ENCODE results near the gene GSX2.
"Not testable (repeated sequence)": the region's sequence is repeated elsewhere in the genome, so short reads cannot be mapped to it uniquely, and the experiment has no call there.

Gene GSX2

DNA sequence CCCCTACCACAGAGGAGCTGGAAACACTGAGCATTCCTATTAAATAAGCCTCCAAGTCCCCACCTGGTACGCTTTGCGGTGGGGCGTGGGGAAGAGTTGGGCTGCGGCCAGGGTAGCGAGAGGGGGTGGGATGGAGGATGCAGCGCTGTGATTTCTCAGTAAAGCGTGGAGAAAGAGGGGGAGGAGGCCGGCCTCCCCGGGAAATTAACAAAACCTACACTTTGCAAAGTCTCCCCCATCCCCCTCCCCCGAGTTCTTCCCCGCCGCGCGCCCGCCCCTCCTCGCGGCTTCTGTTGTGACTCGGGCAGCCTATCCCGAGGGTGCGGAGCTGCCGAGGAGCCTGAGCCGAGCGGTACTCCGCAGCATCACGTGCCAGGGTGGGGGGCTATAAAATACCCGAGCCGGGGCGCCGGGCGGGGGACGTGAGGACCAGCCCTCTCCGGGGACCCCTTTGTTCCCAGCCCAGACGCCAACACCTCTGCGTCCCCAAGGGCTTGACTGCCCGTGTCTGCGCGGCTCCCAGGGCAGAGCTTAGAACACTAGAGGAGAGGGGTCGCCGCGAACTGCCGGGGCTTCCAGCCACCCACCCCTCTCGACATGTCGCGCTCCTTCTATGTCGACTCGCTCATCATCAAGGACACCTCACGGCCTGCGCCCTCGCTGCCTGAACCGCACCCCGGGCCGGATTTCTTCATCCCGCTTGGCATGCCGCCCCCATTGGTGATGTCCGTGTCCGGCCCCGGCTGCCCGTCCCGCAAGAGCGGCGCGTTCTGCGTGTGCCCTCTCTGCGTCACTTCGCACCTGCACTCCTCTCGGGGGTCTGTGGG is at the start of gene GSX2:
TSS of gene GSX2 (plus strand) at position 416 of the 827 bp plus-strand sequence. CDS start at position 598, 182 bp downstream.
- DNase-seq, result no peak

DNA sequence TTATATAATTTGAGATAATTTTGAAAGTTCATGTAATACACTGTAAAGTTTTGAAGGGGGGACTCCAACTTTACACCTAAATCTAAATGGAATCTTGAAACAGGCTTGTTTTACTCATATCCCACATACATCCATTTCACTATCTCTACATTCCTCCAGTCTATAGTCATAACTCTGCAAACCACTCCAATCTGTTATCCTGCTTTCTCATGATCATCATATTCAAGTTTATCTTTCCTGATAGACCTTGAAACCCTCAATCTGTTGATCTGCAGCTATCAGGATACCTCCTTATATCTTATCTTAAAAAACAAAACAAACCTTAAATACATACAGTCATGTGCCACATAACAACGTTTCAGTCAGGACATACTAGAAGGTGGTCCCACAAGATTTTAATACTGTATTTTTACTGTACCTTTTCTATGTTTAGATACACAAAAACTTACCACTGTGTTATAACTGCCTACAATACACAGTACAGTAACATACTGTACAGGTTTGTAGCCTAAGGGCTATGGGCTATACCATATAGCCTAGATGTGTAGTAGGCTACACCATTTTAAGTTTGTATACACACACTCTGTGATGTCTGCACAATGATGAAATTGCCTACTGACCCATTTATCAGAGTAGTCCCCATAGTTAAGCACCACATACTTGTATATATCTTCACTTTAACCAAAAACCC is 49.6 kb upstream of the GSX2 start:
- no peak for DNase-seq

DNA sequence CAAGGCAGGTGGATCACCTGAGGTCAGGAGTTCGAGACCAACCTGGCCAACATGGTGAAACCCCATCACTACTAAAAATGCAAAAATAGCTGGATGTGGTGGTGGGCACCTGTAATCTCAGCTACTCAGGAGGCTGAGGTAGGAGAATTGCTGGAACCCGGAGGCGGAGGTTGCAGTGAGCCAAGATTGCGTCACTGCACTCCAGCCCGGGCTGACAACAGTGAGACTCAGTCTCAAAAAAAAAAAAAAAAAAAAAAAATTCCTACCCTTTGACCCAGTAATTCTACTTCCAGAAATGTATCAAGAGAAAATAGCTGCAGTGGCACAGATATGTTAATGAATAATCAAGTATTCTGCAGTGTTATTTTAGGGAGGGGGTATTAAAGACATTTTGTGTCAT is 46.6 kb upstream of the GSX2 start:
- DNase-seq, result not testable (repeated sequence)

DNA sequence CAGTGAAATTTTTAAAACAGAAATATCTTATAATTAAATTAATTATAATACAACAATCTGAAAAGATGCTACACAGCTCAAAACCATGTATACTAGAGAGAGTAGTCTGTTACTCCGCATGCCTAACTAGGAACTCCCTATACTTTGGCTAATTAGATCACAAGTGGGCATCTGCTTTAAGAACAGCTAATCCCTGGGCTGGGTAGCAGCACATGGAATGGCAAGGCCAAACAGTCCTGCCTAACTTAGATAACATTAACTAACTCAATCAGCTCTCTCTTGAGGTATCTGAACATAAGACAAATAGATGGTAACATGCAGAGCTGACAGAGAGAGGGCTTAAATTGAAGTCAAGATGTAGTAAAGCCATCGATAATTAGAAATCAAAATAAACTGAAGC is 45.5 kb upstream of the GSX2 start:
- DNase-seq, result no peak

DNA sequence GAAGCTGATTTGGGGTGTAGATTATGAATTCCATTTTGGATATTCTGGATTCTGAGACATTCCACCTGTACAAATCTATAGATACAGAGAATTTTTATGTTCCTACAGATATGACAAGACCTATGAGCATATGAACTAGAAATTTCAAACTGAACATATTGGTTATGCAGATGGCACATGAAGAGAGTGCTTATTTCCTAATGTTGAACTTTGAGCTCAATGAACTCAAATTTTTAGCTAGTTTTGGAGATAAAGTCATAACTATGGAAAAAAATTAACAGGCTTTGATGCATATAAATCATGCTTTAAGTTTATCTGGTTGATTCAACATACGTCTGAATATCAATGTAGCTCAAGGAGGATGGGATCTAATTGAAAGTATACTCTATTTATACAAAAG is 44.5 kb upstream of the GSX2 start:
- no peak for DNase-seq

DNA sequence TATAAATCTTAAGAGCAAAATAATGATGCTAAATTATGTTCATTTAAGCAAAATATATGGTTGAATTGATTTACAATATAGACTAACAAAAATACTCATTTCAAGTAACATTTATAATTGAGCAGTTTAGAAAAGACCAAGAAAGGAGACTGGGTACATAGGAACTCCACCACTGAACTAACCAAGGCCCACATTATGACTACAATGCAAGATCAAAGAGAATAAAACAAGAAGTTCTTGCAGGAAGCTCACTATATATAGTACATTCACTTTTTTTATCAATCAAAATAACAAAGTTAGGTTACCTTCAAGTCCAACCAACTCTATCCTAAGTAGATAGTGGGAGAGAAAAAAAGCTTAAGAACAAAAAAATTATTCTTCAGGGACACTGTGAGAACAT is 43.6 kb upstream of the GSX2 start:
- no peak for DNase-seq

DNA sequence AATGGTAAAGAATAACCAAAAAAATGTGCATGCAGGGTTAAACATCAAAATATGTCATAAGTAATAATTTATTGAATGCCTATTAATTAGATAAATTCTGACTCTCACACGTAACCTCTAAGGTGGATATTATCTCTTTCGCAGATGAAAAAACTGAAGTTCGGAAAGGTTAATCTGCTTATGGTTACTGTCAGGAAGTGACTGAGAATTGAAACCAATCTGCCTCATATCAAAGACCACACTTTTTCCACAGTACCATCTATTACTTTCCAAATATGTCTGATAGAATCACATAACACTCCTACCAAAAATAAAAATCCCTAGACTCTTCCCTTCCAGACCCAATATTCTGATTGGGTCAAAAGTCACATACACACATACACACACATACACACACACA is 41.8 kb upstream of the GSX2 start:
- DNase-seq, result no peak

DNA sequence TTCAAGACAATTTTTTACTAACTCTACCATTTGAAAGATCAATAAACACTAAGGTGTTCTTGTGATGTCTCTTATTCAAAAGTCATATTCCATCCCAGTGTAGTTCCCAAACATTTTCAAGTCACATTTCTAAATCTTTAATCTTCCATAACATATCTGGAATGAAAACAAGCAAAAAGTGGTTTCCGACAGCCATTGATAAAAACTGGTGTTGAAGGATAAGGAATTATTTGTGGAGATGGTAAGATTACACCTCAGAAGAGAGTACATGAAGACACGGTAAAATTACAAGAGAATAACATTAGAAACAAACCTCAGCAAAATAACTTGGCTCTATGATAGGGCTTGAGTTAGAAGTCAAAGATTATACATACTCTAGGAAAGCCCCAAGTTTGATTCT is 39.8 kb upstream of the GSX2 start:
- no peak for DNase-seq

DNA sequence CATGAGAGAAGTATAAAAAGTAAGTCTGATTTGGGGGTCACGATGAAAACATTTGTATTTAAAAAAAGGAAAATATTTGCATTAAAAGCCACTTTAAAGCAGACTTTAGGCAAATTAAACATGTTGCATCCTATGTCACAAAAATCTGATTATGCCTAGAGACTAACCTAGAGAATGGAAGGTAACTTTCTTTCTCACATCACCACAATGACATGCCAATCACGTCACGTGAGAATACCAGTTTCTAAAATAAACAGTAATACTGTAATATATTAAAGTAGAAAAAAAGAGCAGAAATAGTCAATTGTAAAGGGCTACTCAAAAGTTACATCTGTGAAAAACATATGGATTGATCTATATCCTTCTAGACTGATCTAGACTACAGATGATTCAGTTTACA is 38.9 kb upstream of the GSX2 start:
- DNase-seq, result no peak

DNA sequence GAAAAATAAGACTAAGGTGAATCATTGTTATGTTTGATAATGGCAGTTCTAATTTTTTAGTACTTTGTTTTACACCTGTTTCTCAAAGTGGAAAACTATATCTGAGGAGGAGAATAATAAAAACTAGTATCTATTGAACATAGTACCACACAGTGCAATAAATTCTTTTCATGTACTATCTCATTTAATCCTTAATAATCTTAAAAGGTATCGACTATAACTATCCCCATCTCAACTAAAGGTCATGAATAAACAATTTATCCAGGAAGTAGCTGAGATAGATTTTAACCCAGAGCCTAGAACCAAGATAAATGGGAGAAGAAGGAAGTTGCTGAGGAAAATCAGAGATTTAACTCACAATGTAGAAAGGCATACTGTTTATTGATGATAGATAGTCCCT is 38.1 kb upstream of the GSX2 start:
- no peak for DNase-seq

DNA sequence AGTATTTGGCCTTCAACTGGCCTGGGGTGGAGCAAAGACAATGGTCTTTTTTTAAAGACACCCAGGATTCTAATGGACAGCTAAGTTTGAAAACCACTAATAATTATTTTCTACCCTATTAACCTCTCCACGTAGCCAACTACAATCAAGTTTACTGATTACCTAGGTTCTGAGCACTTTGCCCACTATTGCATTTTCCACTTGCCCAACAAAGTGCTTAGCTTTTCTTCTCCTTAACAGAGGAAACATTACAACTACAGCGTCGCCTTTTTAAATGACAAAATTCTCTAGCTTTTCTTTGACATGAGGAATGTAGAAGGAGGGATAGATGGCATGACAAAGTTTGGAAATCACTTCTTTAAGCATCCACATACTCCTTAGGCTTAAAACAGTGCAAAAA is 37.6 kb upstream of the GSX2 start:
- no peak for DNase-seq

DNA sequence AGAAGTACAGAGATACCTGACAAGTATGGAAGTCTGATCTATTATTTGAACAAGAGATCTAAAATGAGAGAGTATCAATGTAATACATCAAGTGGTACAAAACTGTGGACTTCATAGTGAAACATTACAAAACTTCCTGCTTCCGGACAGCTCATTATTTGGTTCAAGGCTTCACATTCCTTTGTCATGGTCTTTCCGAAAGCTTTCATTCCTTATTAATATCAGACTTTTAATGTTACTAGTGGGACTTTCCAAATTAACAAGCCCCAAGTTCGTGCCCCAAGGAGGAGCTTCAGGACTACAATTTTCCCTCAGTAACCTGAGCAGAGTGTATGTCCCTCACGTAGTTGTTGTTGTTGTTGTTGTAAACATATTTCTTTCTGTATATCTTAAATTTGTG is 36.7 kb upstream of the GSX2 start:
- peak; percentile 4 for DNase-seq

DNA sequence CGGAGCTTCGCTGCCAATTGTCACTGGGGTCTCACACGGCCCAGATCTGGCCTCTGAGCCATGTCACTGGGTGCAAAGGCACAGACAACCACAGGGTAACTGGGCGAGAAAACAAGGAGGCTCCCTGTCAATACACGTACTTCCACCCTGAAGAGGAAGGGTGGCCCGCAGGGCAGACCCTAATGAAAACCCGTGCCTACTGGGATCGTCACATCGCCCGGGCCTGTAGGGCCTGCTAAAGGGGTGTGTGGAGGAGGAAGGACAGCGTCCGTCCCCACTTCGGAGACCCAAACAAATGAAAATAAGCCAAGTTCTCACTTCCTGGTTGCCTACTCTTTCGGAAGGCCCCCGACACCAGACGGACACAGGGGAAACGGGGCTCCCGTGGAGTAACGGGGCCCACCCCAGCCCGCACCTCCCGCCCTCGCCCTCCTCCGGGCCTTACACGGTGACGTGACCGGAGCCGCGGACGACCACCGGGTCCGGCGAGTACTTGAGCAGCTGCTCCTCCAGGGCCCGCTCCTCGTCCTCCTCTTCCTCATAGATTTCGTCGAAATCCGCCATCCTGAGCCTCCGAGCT is 36.1 kb upstream of the GSX2 start:
- DNase-seq, result peak; percentile 29

DNA sequence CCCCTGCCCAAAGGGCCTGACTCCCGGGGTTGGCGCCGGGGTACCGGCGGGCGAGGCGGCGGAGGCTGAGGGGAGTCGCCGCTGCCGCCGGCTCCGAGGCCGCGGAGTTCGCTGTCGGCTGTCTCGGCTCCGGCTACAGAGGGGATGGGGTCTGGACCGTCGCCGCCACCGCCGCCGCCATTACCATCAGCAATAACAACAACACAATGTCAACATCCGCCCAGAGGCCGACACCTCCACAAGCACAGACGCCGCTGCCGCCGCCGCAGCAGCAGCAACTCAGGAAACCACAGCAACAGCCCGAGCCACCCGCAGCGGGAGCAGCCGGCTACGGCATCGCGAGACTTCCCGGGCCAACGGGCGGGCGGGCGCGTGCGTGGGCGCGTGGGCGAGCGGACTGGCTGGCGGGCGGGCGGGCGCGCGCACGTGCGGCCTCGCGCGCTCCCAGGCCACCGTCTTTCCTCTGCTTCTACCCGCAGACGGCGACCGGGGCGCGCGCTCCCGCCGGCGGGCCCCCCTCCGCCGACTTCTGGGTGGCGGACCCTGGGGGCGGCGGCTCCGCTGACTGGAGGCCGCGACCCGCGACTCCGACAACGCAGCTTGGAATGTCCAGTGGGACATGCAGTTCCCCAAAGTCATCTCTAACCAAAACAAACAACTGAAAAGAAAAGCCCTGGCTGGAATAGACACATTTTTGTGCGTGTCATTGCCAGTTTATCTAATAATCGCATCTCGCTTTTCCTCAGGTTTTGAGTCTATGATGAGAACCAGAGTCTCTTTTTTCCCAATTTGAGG is 35.4 kb upstream of the GSX2 start, which contains the start of gene CHIC2:
TSS of gene CHIC2 (minus strand) at position 289 of the 795 bp plus-strand sequence. CDS start 305 bp downstream, outside the sequence.
- DNase-seq, result peak; percentile 97

DNA sequence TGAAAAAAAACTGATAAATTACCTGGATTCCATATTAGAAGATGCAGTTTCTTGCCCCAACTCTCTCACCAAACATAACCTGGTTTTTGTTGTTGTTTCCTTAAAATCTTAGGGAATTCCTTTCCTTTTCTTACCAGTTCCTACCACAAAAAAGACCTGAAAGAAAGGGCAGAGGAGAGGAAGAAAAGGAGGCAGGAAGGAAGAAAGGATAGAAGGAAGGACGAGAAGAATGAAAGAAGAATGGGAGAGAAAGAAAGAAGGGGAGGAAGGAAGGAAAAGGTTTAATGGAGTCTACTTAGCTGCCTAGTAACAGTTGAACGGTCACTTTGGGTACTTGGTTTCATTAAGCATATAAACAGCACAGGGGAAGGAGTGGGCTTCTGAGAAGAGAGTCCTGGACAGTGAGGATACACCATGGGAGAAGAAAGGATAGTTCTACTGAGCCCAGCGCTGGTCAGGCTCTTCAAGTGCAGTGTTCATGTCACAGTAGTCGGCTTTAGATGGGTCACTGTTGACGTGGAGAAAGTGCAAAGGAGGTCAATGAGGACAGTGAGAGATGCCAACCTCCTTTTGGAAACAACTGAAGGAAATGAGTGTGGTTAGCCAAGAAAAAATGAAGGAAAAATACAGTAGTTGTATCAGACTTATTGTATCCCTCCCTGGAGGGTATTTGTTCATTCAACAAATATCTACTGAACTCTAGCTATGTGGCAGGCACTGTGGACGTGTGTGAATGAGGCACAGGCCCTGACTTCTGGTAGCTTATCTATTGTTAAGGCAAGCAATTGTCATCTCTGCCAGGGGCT is 34.5 kb upstream of the GSX2 start:
- DNase-seq, result no peak

DNA sequence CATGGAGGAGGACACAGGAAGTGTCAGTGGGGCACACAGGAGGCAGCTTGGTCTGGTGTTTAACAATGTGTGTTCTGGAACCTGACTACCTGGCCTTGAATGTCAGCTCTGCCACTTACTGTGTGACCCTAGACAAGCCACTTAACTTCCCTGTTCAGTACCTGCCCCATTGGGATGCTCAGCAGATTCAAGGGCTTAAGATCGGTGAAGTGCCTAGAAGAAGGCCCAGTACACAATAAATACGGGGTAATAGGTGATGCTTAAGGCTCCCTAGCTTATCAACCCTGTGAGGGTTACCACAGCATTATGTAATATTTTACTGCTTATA is 33.9 kb upstream of the GSX2 start:
- DNase-seq, result no peak

DNA sequence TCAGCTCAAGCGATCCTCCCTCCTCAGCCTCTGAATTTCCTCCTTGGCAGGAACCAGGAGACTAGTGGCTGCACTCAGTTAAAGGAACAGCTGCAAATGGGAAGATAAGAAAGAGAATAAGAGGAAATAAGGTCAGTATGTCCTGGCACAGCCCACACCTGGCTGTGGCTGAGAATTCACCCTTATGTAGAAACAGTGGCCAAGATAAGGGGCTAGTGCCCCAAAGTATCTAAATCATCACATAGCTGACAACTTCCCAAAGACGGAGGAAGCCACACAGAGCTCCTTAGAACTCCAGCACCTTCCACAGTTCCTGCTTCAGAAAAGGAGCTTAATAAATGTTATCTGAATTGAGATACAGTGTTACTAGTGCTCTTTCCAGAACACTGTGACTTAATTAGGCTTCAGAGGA is 33.2 kb upstream of the GSX2 start:
- no peak for DNase-seq

DNA sequence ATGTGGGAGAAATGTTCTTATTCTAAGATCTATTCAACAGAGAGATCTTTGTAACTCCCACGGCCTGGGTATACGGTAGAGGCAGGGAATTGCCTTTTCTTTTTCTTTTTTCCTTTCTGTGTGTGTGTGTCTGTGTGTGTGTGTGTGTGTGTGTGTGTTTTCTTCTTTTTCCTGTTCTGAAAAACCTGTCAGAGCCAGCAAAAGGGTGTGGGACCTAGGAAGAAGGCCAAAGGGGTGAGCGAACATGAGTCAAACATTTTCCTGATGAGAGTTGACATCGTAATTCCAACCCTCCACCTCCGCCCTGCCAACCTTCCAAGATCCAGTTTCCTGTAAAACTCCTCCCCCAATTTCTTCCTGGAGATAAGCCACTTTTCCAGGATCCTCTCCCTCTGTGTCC is 32.8 kb upstream of the GSX2 start:
- DNase-seq, result no peak

DNA sequence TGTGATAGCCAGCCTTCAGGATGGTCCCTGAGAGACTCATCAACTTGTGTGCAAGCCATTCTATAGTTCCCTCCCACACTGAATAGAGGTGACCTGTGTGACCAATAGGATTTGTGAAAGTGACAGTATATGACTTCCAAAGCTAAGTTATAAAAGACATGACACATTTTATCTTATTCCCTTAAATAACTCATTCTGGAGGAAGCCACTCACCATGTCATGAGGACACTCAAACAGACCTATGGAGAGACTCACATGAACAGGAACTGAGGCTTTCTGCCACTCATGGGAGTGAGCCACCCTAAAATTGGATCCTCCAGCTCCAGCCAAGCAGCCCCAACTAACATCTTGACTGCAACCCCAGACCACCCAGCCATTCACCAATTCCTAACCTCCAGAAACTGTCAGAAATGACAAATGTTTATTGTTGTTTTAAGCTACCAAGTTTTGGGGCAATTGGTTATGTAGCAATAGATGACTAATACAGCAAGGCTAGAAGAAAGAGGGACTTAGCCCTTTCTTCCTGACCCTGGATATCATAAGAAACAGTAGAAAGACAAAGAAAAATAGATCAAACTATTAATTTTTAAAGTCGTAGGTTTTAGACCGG is 26.6 kb upstream of the GSX2 start:
- DNase-seq, result no peak

DNA sequence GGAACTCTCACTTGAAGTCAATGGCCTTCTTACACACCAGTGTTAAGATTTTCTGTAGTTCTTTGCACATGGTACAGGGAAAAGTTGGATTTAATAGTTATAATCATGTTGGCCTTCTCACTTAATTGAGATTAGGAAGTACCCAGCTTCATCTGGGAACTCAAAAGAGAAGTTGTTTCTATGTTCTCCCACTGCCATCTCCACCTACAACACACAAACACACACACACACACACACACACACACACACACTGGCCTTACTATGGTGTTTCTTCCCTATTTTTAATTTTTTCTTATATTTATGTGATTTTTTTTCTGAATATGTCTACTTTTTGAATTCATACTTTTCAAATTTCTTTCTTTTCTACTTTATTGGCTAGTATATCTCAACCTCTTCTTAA is 25.6 kb upstream of the GSX2 start:
- no peak for DNase-seq

DNA sequence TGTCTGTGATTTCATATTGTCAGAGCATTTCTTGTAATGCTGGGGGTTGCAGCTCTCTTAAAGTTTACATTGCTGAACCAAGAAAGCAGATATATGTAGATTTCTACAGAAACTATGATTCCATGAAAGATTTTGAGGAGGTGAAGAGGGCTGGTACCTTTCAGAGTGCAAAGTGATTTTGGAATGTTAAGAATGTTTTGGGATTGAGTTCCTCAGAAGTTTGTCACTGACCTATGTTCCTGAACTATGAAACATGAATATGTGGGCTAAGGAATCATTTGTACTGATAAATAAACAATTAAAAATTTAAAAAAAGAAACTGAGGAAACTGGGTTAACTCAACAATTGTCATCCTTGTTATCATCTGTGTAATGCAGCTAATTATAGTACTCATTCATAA is 23.3 kb upstream of the GSX2 start:
- DNase-seq, result no peak

DNA sequence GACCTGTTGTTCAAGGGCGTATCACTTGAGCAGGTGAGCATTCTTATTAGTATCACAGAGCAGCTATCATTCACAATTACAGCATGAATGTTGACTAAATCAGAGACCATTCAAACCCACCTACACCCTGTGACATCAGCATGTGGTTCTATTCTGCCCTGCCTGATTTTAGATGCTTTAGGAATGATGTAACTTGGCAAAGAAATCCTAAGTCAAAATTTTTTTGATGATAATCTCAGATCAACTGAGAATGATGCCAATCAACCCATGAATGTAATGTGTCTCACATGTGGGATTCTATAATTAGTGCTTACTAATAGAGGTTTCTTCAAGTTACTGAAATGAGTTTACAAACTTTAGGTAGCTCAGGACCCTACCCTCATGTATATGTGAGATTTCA is 22.2 kb upstream of the GSX2 start:
- no peak for DNase-seq

All from stimulated activated CD4-positive, alpha-beta T cell treated with anti-CD3 and anti-CD28 coated beads, Interleukin-4, amount 100 ng/mL, for 1 hour (primary cell).